Eye (tissue), 1 donor: ENCODE measurements around the gene AGMO.

ENCODE experiments used
- DNase-seq: peaks from one replicate; pipeline ENCODE4 v3.0.0-alpha.2; 2015

Gene AGMO

GRCh38 chr7:15446722-15447121, 115.1 kb downstream of the AGMO start:
- DNase-seq: no peak

- no peak for DNase-seq
These were observed 115.5 kb downstream of the AGMO start for GRCh38 chr7:15446280-15446679.

- no peak for DNase-seq
These were observed 119.9 kb downstream of the AGMO start for GRCh38 chr7:15441915-15442314.

GRCh38 chr7:15440482-15440881, 121.3 kb downstream of the AGMO start:
- DNase-seq: no peak

GRCh38 chr7:15439853-15440252, 122.0 kb downstream of the AGMO start:
- DNase-seq: no peak

- DNase-seq: no peak
These were observed 128.7 kb downstream of the AGMO start for GRCh38 chr7:15433151-15433550.

- no peak for DNase-seq
These were observed 130.9 kb downstream of the AGMO start for GRCh38 chr7:15430911-15431310.

GRCh38 chr7:15430191-15430590, 131.6 kb downstream of the AGMO start:
- DNase-seq: no peak

- no peak for DNase-seq
These were observed 137.3 kb downstream of the AGMO start for GRCh38 chr7:15424468-15424867.

- no peak for DNase-seq
These were observed 142.2 kb downstream of the AGMO start for GRCh38 chr7:15419596-15419995.

GRCh38 chr7:15418264-15418663, 143.6 kb downstream of the AGMO start:
- DNase-seq: no peak

- no peak for DNase-seq
These were observed 144.3 kb downstream of the AGMO start for GRCh38 chr7:15417341-15417988.

- no peak for DNase-seq
These were observed 150.8 kb downstream of the AGMO start for GRCh38 chr7:15411019-15411418.

GRCh38 chr7:15407910-15408309, 153.9 kb downstream of the AGMO start:
- no peak for DNase-seq

GRCh38 chr7:15403751-15404150, 158.1 kb downstream of the AGMO start:
- peak; percentile 17 for DNase-seq

GRCh38 chr7:15403315-15403714, 158.5 kb downstream of the AGMO start:
- DNase-seq: no peak

- DNase-seq: no peak
These were observed 159.2 kb downstream of the AGMO start for GRCh38 chr7:15402436-15403136.

GRCh38 chr7:15400440-15400839, 161.4 kb downstream of the AGMO start:
- DNase-seq: no peak

GRCh38 chr7:15399441-15399840, 162.4 kb downstream of the AGMO start:
- no peak for DNase-seq

GRCh38 chr7:15397922-15398760, 163.7 kb downstream of the AGMO start:
- DNase-seq: peak; percentile 49

- no peak for DNase-seq
These were observed 164.7 kb downstream of the AGMO start for GRCh38 chr7:15397159-15397550.

- no peak for DNase-seq
These were observed 165.3 kb downstream of the AGMO start for GRCh38 chr7:15396210-15397158.

- no peak for DNase-seq
These were observed 172.7 kb downstream of the AGMO start for GRCh38 chr7:15389073-15389472.
